GM12891 (cell line): Measurements from ENCODE around the gene RILP.

Source experiments
- PAX5 ChIP-seq: IDR thresholded peaks from 2 replicates; pipeline ENCODE4 v1.6.1; 2011; ENCODE audit warnings: low read length, moderate library complexity, mild to moderate bottlenecking; ENCODE audit not compliant: insufficient read depth, severe bottlenecking
- POLR2A ChIP-seq: IDR thresholded peaks from 2 replicates; pipeline ENCODE4 v1.6.1; 2011; ENCODE audit warnings: low read depth, low read length, control low read depth
- POLR2AphosphoS5 ChIP-seq: IDR thresholded peaks from 2 replicates; pipeline ENCODE4 v1.6.1; 2011; ENCODE audit warnings: low read depth, low read length, control low read depth

DNA sequence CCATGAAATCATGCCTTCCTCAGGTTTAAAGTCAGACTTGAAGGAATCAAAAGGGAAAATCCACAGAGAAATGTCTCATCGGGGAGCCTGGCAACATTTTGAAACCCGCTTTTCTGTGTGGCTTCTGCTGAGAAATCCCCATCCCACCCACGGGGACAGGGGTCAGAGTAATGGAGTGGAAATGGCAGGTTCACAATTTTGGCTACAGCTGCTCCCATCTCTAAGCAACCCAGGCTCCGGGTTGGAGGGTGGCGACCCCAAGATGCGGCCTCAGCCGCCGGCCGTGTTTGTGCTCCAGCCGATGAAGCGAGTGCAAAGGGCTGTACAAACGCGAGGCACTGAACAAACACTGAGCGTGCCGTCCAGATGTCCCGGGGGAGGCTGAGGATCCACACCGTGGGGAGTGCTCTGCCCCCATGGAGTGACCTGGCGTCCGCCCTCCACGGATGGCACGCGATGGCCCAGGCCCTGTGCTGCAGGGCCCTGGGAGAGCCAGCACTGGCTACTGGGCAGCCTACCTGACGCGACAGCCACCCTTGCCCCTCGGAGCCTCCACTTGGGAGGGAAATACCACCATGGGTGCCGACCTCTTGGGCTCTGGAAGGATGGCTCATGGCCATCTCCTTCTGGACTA lies 43.2 kb downstream of the RILP start:
- TF ChIP-seq POLR2AphosphoS5 (no peak), POLR2A (no peak), PAX5 (no peak)
